Neutrophil (primary cell): ENCODE results near the gene THBS2.

Experiments
- H3K27ac ChIP-seq: fragments of 200-600 bp; sonication (generic); 2 replicates; pipeline ENCODE4 v1.5.1; 2016; ENCODE audit warnings: mild to moderate bottlenecking, moderate library complexity
- H3K27me3 ChIP-seq: fragments of 200-600 bp; sonication (generic); 2 replicates; pipeline ENCODE4 v1.6.0; 2016; ENCODE audit warnings: mild to moderate bottlenecking
- H3K36me3 ChIP-seq: fragments of 200-600 bp; sonication (generic); 2 replicates; pipeline ENCODE4 v1.5.1; 2017
- H3K4me1 ChIP-seq, 2 experiments: fragments of 200-600 bp in 1 of 2; sonication (generic) in 1 of 2; 1 replicate in 1 of 2; 2 replicates in 1 of 2; pipeline versions ENCODE4 v1.5.1 to v1.6.1; 2013 to 2016; ENCODE audit warnings: low read depth in 1 of 2, low read length in 1 of 2, mild to moderate bottlenecking in 1 of 2, moderate library complexity in 1 of 2; ENCODE audit not compliant: control insufficient read depth in 1 of 2, insufficient read depth in 1 of 2
- H3K4me3 ChIP-seq, 2 experiments: fragments of 200-600 bp in 1 of 2; sonication (generic) in 1 of 2; 1 replicate in 1 of 2; 2 replicates in 1 of 2; pipeline ENCODE4 v1.5.1; 2013 to 2016; ENCODE audit warnings: low read depth in 1 of 2, low read length in 1 of 2, mild to moderate bottlenecking in 1 of 2, moderate library complexity in 1 of 2
- H3K9me3 ChIP-seq: fragments of 200-600 bp; sonication (generic); 2 replicates; pipeline ENCODE4 v1.5.1; 2016
- CTCF ChIP-seq: fragments of 200-600 bp; sonication (generic); IDR thresholded peaks from 2 replicates; pipeline ENCODE4 v1.5.1; 2016; ENCODE audit warnings: antibody characterized with exemption

THBS2 gene

GRCh38 chr6:169169941-169170582 lies 83.6 kb downstream of the THBS2 start:
- Histone ChIP-seq H3K27me3 (no peaks in the 10 kb centered on the region), H3K9me3 (no peaks in the 10 kb centered on the region), H3K4me1 (peaks cover 0 to 3% of the 10 kb centered on the region in 2 experiments), H3K36me3 (no peaks in the 10 kb centered on the region), H3K4me3 (no peak overlapping the region), H3K27ac (no peak overlapping the region)
- no peak for TF ChIP-seq CTCF

GRCh38 chr6:169169375-169169774 lies 84.3 kb downstream of the THBS2 start:
- H3K36me3 ChIP-seq = no peaks in the 10 kb centered on the region
- no peaks in the 10 kb centered on the region for H3K9me3 ChIP-seq
- no peak for TF ChIP-seq CTCF
- no peak overlapping the region for H3K27ac ChIP-seq
- H3K4me1 ChIP-seq = peaks cover 0 to 3% of the 10 kb centered on the region in 2 experiments
- H3K27me3 ChIP-seq = no peaks in the 10 kb centered on the region
- H3K4me3 ChIP-seq = no peak overlapping the region

- TF ChIP-seq CTCF = no peak
- H3K27me3 ChIP-seq = no peaks in the 10 kb centered on the region
- peaks cover 0 to 3% of the 10 kb centered on the region in 2 experiments for H3K4me1 ChIP-seq
- H3K36me3 ChIP-seq = no peaks in the 10 kb centered on the region
- no peak overlapping the region for H3K4me3 ChIP-seq
- no peak overlapping the region for H3K27ac ChIP-seq
- no peaks in the 10 kb centered on the region for H3K9me3 ChIP-seq
These were observed 84.9 kb downstream of the THBS2 start for GRCh38 chr6:169168706-169169105.

- no peak for TF ChIP-seq CTCF
- no peaks in the 10 kb centered on the region for H3K9me3 ChIP-seq
- H3K36me3 ChIP-seq = no peaks in the 10 kb centered on the region
- H3K27ac ChIP-seq = no peak overlapping the region
- H3K27me3 ChIP-seq = no peaks in the 10 kb centered on the region
- no peak overlapping the region for H3K4me3 ChIP-seq
- H3K4me1 ChIP-seq = peaks cover 0 to 3% of the 10 kb centered on the region in 2 experiments
These were observed 85.4 kb downstream of the THBS2 start for GRCh38 chr6:169168302-169168630.

GRCh38 chr6:169167581-169168301 lies 85.9 kb downstream of the THBS2 start:
- TF ChIP-seq CTCF = no peak
- Histone ChIP-seq H3K27ac (no peak overlapping the region), H3K4me3 (no peak overlapping the region), H3K36me3 (no peaks in the 10 kb centered on the region), H3K4me1 (peaks cover 0 to 3% of the 10 kb centered on the region in 2 experiments), H3K27me3 (no peaks in the 10 kb centered on the region), H3K9me3 (no peaks in the 10 kb centered on the region)
